Peyer's patch (tissue), 4 donors: Measurements from ENCODE around the gene RPL27A.
"Not testable (repeated sequence)": the region's sequence is repeated elsewhere in the genome, so short reads cannot be mapped to it uniquely, and the experiment has no call there.

Experiments
- CTCF ChIP-seq, 6 experiments: fragments of 450-650 bp in 4 of 6; fragments of 200-600 bp in 2 of 6; sonication (generic) in 1 of 6; IDR thresholded peaks; one replicate each; pipeline ENCODE4 v1.5.1; 2017 to 2019; ENCODE audit warnings: antibody characterized with exemption in 6 of 6, mild to moderate bottlenecking in 3 of 6, moderate library complexity in 1 of 6
- POLR2A ChIP-seq, 2 donors: fragments of 450-650 bp; IDR thresholded peaks; one replicate each; pipeline ENCODE4 v1.5.1; 2017; ENCODE audit warnings: antibody characterized with exemption in 2 of 2, mild to moderate bottlenecking in 2 of 2, moderate library complexity in 2 of 2

- TF ChIP-seq CTCF, POLR2A (IDR thresholded peaks at IDR 0.05): not testable (repeated sequence)
These were observed 12.5 kb upstream of the RPL27A start for GRCh38 chr11:8670081-8670480.
